ENCODE measurements around the gene OLFML2A. TPM values are rescaled to one million over a fixed set of nuclear protein-coding genes. Genes with fewer than 3 reads are reported as not detected.

OLFML2A gene
- total RNA-seq, 1 experiment from 2014 or later, result 5.8 TPM

DNA sequence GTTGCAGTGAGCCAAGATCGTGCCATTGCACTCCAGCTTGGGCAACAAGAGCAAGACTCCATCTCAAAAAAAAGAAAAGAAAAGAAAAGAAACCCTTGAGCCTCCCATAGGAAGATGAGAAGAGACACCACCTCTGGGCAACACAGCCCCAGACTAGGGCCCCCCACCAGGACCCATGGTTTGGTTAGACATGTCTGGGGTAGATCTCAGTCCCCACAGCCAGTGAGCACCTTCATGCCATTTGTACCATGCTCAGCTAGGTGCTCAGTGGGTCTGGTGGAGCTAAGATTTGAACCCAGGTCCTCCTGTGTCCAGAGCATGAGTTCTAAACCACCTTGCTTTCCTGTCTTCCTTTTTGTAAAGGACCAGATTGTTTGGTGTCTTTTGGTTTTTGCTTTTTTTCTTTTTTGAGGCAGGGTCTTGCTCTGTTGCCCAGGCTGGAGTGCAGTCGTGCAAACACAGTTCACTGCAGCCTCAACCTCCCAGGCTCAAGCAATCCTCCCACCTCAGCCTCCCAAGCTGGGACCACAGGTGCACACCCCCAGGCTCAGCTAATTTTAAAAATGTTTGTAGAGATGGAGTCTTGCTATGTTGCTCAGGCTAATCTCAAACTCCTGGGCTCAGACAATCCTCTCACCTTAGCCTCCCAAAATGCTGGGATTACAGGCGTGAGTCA is 11.7 kb downstream of the OLFML2A start:
- Histone ChIP-seq H3K9ac (ENCODE audit: extremely low read depth, insufficient read length, low read length) (no peak overlapping the region), H2BK15ac (ENCODE audit: low read depth, low read length) (no peak overlapping the region), H3K27me3 (ENCODE audit: insufficient read depth, low read length) (no peaks in the 10 kb centered on the region), H3K79me1 (ENCODE audit: insufficient read depth, low read depth, low read length, poor library complexity, severe bottlenecking) (no peaks in the 10 kb centered on the region), H3T11ph (ENCODE audit: low read length) (no peak overlapping the region), H3K27ac (ENCODE audit: insufficient read length, low read depth, low read length) (no peak overlapping the region), H4K91ac (ENCODE audit: insufficient read length, low read depth, low read length) (no peak overlapping the region), H4K20me1 (ENCODE audit: control insufficient read depth, insufficient read depth, insufficient read length) (no peaks in the 10 kb centered on the region), H2BK120ac (ENCODE audit: low read depth, low read length, poor library complexity, severe bottlenecking) (no peak overlapping the region), H3K4ac (ENCODE audit: low read depth, low read length) (no peak overlapping the region), H2BK20ac (ENCODE audit: low read depth, low read length, poor library complexity, severe bottlenecking) (no peak overlapping the region), H3K23me2 (ENCODE audit: insufficient read length, low read depth, low read length, poor library complexity, severe bottlenecking) (no peaks in the 10 kb centered on the region), H2BK12ac (ENCODE audit: insufficient read length, low read depth, low read length) (no peak overlapping the region), H3K56ac (ENCODE audit: insufficient read length, low read depth, low read length) (no peak overlapping the region), H2BK5ac (ENCODE audit: insufficient read length, low read length) (no peak overlapping the region), H3K9me3 (ENCODE audit: control insufficient read depth, low read depth, low read length) (no peaks in the 10 kb centered on the region), H2AFZ (ENCODE audit: low read length) (no peak overlapping the region), H4K8ac (replicated peaks; ENCODE audit: insufficient read length, low read depth, low read length) (no peak overlapping the region), H3K4me2 (ENCODE audit: insufficient read depth, insufficient read length, low read length) (no peak overlapping the region), H3K23ac (ENCODE audit: insufficient read length, low read depth, low read length) (no peak overlapping the region), H3K79me2 (ENCODE audit: insufficient read depth, low read length) (no peaks in the 10 kb centered on the region), H4K5ac (ENCODE audit: insufficient read length, low read depth, low read length) (no peak overlapping the region), H2AK5ac (ENCODE audit: insufficient read length, low read length) (no peak overlapping the region), H3K14ac (ENCODE audit: insufficient read depth, low read length) (no peak overlapping the region), H3K4me1 (ENCODE audit: insufficient read depth, low read length) (no peaks in the 10 kb centered on the region), H3K18ac (ENCODE audit: insufficient read length, low read depth, low read length) (no peak overlapping the region)
- Mint-ChIP-seq H3K9me3 (no peaks in the 10 kb centered on the region), H3K27me3 (ENCODE audit: low read depth) (no peaks in the 10 kb centered on the region), H3K4me3 (no peak overlapping the region), H3K27ac (no peak overlapping the region; a peak in 1 of 7 replicates), H3K4me1 (peaks cover 2 to 11% of the 10 kb centered on the region in 2 experiments), H3K36me3 (ENCODE audit: insufficient read depth in 1 of 3, low read depth in 3 of 3) (no peaks in the 10 kb centered on the region)
- WGBS (ENCODE audit: extremely low coverage, insufficient read length, low lambda C conversion rate), result no CpG with 5 or more reads among the region's 3 CpGs
- DNase-seq, result no peak
- TF ChIP-seq, protein P1, sequence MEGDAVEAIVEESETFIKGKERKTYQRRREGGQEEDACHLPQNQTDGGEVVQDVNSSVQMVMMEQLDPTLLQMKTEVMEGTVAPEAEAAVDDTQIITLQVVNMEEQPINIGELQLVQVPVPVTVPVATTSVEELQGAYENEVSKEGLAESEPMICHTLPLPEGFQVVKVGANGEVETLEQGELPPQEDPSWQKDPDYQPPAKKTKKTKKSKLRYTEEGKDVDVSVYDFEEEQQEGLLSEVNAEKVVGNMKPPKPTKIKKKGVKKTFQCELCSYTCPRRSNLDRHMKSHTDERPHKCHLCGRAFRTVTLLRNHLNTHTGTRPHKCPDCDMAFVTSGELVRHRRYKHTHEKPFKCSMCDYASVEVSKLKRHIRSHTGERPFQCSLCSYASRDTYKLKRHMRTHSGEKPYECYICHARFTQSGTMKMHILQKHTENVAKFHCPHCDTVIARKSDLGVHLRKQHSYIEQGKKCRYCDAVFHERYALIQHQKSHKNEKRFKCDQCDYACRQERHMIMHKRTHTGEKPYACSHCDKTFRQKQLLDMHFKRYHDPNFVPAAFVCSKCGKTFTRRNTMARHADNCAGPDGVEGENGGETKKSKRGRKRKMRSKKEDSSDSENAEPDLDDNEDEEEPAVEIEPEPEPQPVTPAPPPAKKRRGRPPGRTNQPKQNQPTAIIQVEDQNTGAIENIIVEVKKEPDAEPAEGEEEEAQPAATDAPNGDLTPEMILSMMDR (conservative IDR thresholded peaks at IDR 0.05), result no peak
